ENCODE data around the gene TEX50.
"Not testable (repeated sequence)": the region's sequence is repeated elsewhere in the genome, so short reads cannot be mapped to it uniquely, and the experiment has no call there.

The TEX50 gene

DNA sequence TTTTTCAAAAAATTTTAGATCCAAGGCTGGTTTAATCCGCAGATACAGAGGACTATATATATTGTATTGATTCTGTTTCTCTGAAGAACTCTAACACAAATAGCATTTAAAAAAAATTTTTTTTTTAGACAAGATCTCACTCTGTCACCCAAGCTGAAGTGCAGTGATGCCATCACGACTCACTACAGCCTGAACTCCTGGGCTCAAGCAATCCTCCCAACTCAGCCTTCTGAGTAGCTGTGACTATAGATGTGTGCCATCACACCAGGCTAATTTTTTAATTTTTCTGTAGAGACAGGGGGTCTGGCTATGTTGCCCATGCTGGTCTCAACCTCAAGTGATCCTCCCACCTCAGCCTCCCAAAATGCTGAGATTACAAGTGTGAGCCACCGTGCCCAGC, 31.5 kb downstream of the TEX50 start:
- ChIA-PET POLR2A (no interaction called here), CTCF (no interaction called here)
- TF ChIP-seq, protein P1, sequence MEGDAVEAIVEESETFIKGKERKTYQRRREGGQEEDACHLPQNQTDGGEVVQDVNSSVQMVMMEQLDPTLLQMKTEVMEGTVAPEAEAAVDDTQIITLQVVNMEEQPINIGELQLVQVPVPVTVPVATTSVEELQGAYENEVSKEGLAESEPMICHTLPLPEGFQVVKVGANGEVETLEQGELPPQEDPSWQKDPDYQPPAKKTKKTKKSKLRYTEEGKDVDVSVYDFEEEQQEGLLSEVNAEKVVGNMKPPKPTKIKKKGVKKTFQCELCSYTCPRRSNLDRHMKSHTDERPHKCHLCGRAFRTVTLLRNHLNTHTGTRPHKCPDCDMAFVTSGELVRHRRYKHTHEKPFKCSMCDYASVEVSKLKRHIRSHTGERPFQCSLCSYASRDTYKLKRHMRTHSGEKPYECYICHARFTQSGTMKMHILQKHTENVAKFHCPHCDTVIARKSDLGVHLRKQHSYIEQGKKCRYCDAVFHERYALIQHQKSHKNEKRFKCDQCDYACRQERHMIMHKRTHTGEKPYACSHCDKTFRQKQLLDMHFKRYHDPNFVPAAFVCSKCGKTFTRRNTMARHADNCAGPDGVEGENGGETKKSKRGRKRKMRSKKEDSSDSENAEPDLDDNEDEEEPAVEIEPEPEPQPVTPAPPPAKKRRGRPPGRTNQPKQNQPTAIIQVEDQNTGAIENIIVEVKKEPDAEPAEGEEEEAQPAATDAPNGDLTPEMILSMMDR (IDR thresholded peaks at IDR 0.05; ENCODE audit: control extremely low read depth, extremely low read depth, low read depth, missing control alignments): no peak
- DNase-seq (ENCODE audit: extremely low spot score): no peak

DNA sequence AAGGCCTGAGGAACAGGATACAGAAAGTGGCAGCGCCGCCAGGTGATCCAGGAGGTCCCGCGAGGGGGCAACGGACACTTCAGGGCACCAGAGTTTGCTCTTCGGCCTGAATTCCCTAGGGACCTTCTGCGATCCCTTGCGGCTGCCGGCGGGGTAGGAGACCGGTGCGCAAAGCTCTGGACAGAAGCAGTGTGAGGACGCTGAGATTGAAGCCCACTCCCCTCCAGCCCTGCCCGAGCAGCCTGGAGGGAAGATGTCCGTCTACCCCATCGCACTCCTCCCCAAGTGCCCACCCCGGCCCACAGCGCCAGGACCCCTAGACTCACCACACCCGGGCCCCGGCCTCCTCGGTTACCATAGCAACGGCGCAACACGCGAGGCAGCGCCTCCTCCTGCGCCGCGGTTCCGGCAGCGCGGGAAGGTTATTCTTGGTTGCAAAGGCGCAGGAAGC, 34.4 kb downstream of the TEX50 start, which contains the start of gene ANKRD45:
Gene ANKRD45 (minus strand): TSS at position 361 of the 451 bp plus-strand sequence. CDS start 10,433 bp downstream, outside the sequence.
- DNase-seq (ENCODE audit: extremely low spot score): peak; percentile 22
- ChIA-PET POLR2A (no interaction called here), CTCF (no interaction called here)
- TF ChIP-seq, protein P1 (IDR thresholded peaks at IDR 0.05; ENCODE audit: control extremely low read depth, extremely low read depth, low read depth, missing control alignments): no peak

DNA sequence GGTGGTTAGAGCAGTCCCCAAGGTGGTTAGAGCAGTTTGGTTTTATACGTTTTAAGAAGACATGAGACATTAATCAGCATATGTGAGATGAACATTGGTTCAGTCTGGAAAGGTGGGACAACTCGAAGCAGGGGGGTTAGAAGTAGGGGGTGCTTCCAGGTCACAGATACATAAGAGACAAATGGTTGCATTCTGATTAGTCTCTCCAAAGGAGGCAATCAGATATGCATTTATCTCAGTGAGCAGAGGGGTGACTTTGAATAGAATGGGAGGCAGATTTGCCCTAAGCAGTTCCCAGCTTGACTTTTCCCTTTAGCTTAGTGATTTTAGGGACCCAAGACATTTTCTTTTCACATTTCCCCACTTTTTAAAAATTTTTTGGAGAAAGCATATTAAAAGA, 39.4 kb downstream of the TEX50 start:
- CTCF ChIA-PET: interaction anchor here (1.7 kb wide), 1 partner anchor 48 kb away, joined by 3 read pairs; no protein-coding TSS in a partner anchor
- POLR2A ChIA-PET; DNase-seq (ENCODE audit: extremely low spot score): not testable (repeated sequence)

DNA sequence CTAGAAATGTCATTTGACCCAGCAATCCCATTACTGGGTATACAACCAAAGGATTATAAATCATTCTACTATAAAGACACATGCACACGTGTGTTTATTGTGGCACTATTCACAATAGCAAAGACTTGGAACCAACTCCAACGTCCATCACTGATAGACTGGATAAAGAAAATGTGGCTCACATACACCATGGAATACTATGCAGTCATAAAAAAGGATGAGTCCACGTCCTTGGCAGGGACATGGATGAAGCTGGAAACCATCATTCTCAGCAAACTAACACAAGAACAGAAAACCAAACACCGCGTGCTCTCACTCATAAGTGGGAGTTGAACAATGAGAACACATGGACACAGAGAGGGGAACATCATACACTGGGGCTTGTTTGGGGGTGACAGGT, 45.0 kb downstream of the TEX50 start:
- CTCF ChIA-PET; POLR2A ChIA-PET; DNase-seq (ENCODE audit: extremely low spot score): not testable (repeated sequence)

DNA sequence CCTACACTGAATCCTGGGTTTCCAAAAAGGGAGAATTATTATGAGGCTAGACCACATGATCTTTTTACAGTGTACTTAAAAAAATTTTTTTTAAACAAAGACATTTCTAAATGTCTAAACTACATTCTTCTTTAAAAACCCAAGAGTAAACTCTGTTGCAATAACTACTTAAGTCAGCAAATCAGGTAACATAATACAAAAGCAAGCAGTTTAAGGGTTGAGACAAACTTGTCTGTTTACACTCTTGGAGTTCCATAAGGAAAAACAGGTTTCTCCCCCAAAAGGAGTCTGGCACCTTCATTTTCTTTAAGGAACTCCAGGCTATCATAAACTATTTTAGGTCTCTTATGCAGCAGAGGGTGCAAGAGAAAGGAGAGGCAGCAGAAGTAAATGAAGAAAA, 47.0 kb downstream of the TEX50 start:
- CTCF ChIA-PET: no interaction called here
- POLR2A ChIA-PET: interaction anchor here (0.6 kb wide), 1 partner anchor 9 kb away, joined by 5 read pairs; no protein-coding TSS in a partner anchor
- no peak for DNase-seq (ENCODE audit: extremely low spot score)
- TF ChIP-seq, protein P1 (IDR thresholded peaks at IDR 0.05; ENCODE audit: control extremely low read depth, extremely low read depth, low read depth, missing control alignments): no peak

DNA sequence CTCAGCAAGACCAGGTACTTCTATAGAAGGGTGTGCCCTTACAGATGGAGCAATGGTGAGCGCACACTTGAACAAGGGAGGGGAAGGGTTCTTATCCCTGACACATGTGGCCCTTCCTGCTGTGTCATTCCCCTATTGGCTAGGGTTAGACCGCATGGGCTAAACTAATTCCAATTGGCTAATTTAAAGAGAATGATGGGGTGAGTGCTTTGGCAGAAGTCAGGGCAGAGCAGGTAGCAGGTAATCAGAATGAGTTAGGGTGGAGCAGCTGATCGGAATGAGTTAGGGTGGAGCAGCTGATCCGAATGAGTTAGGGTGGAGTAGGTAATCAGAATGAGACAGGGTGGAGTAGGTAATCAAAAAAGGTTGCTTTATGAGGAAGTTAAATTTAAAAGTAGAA, 48.7 kb downstream of the TEX50 start:
- DNase-seq (ENCODE audit: extremely low spot score); POLR2A ChIA-PET: not testable (repeated sequence)
- CTCF ChIA-PET: interaction anchor here (1.2 kb wide), 1 partner anchor 49 kb away, joined by 3 read pairs; the partner anchor contains the start of gene TEX50

DNA sequence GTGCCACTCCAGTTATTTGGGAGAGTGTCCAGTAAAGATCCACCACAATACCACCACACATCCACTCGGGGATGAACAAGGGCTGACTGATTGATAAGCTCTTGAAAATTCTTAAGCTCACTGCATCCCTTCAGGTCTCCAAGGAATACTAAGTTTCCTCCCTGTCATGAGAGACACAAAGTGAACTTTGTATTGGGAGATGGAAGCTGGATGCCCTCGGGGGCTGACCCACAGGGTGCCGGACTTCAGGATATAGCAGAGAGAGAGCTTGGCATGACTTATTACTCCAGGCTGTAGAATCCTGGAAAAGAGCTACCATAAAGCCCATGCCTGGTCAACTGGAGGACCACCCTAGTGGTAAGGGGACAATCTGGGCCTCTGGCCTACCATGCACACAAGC, 50.0 kb downstream of the TEX50 start:
- CTCF ChIA-PET: interaction anchor here (0.8 kb wide), 1 partner anchor 9 kb away, joined by 3 read pairs; no protein-coding TSS in a partner anchor
- DNase-seq (ENCODE audit: extremely low spot score): not testable (repeated sequence)
- POLR2A ChIA-PET: interaction anchor here (0.6 kb wide), 1 partner anchor 576 kb away, joined by 6 read pairs; no protein-coding TSS in a partner anchor

Measured in GM10248 (cell line).